ENCODE data around the gene PPP4R4.
A peak's percentile ranks its signal among the peaks of the same experiment; 100 is the strongest.

Gene PPP4R4

GRCh38 chr14:94173885-94174603, at the start of gene PPP4R4:
TSS of gene PPP4R4 (plus strand) at chr14:94174322. CDS start at chr14:94174466, 144 bp downstream.
- Mint-ChIP-seq H3K36me3 (ENCODE audit: low read depth) (no peaks in the 10 kb centered on the region), H3K27me3 (peaks cover 38% of the 10 kb centered on the region), H3K27ac (peak within 1 kb of the TSS; percentile 61), H3K4me1 (ENCODE audit: low read depth) (peaks cover 32% of the 10 kb centered on the region), H3K9me3 (no peaks in the 10 kb centered on the region), H3K4me3 (peak within 1 kb of the TSS; percentile 78)

GRCh38 chr14:94124582-94125377, 49.3 kb upstream of the PPP4R4 start:
- Mint-ChIP-seq H3K36me3 (ENCODE audit: low read depth) (no peaks in the 10 kb centered on the region), H3K27me3 (peaks cover 4% of the 10 kb centered on the region), H3K27ac (no peak overlapping the region), H3K9me3 (peaks cover 7% of the 10 kb centered on the region), H3K4me3 (no peak overlapping the region), H3K4me1 (ENCODE audit: low read depth) (peaks cover 8% of the 10 kb centered on the region)

- Mint-ChIP-seq H3K27ac (no peak overlapping the region), H3K9me3 (peaks cover 2% of the 10 kb centered on the region), H3K36me3 (ENCODE audit: low read depth) (no peaks in the 10 kb centered on the region), H3K4me1 (ENCODE audit: low read depth) (peaks cover 15% of the 10 kb centered on the region), H3K27me3 (peaks cover 3% of the 10 kb centered on the region), H3K4me3 (no peak overlapping the region)
Measured at GRCh38 chr14:94125659-94126418, 48.3 kb upstream of the PPP4R4 start.

- Mint-ChIP-seq H3K9me3 (no peaks in the 10 kb centered on the region), H3K27ac (no peak overlapping the region), H3K4me3 (no peak overlapping the region), H3K36me3 (ENCODE audit: low read depth) (no peaks in the 10 kb centered on the region), H3K27me3 (no peaks in the 10 kb centered on the region), H3K4me1 (ENCODE audit: low read depth) (peaks cover 15% of the 10 kb centered on the region)
Measured at GRCh38 chr14:94126419-94126677, 47.8 kb upstream of the PPP4R4 start.

GRCh38 chr14:94126800-94127199, 47.3 kb upstream of the PPP4R4 start:
- Mint-ChIP-seq H3K36me3 (ENCODE audit: low read depth) (no peaks in the 10 kb centered on the region), H3K4me3 (no peak overlapping the region), H3K9me3 (no peaks in the 10 kb centered on the region), H3K4me1 (ENCODE audit: low read depth) (peaks cover 15% of the 10 kb centered on the region), H3K27me3 (no peaks in the 10 kb centered on the region), H3K27ac (no peak overlapping the region)

- H3K36me3 Mint-ChIP-seq (ENCODE audit: low read depth) = no peaks in the 10 kb centered on the region
- H3K4me3 Mint-ChIP-seq = no peak overlapping the region
- peaks cover 15% of the 10 kb centered on the region for H3K4me1 Mint-ChIP-seq (ENCODE audit: low read depth)
- H3K27me3 Mint-ChIP-seq = no peaks in the 10 kb centered on the region
- no peaks in the 10 kb centered on the region for H3K9me3 Mint-ChIP-seq
- no peak overlapping the region for H3K27ac Mint-ChIP-seq
Measured at GRCh38 chr14:94127330-94127729, 46.8 kb upstream of the PPP4R4 start.

GRCh38 chr14:94128216-94128839, 45.8 kb upstream of the PPP4R4 start:
- Mint-ChIP-seq H3K27me3 (no peaks in the 10 kb centered on the region), H3K27ac (peak overlapping the region; percentile 56), H3K36me3 (ENCODE audit: low read depth) (no peaks in the 10 kb centered on the region), H3K4me3 (peak overlapping the region; percentile 83), H3K9me3 (no peaks in the 10 kb centered on the region), H3K4me1 (ENCODE audit: low read depth) (peaks cover 15% of the 10 kb centered on the region)

- no peaks in the 10 kb centered on the region for H3K27me3 Mint-ChIP-seq
- peak within 1 kb of the TSS; percentile 83 for H3K4me3 Mint-ChIP-seq
- H3K27ac Mint-ChIP-seq = peak within 1 kb of the TSS; percentile 56
- H3K36me3 Mint-ChIP-seq (ENCODE audit: low read depth) = no peaks in the 10 kb centered on the region
- no peaks in the 10 kb centered on the region for H3K9me3 Mint-ChIP-seq
- peaks cover 15% of the 10 kb centered on the region for H3K4me1 Mint-ChIP-seq (ENCODE audit: low read depth)
Measured at GRCh38 chr14:94129111-94129757, 44.9 kb upstream of the PPP4R4 start, which contains the start of gene IFI27L2. TSS of gene IFI27L2 (minus strand) at chr14:94129604. CDS start at chr14:94129564, 40 bp downstream.

GRCh38 chr14:94129758-94130414, 44.2 kb upstream of the PPP4R4 start:
- Mint-ChIP-seq H3K27me3 (peaks cover under 1% of the 10 kb centered on the region), H3K4me3 (peak overlapping the region; percentile 83), H3K36me3 (ENCODE audit: low read depth) (no peaks in the 10 kb centered on the region), H3K27ac (no peak overlapping the region), H3K4me1 (ENCODE audit: low read depth) (peaks cover 15% of the 10 kb centered on the region), H3K9me3 (no peaks in the 10 kb centered on the region)

- Mint-ChIP-seq H3K27ac (no peak overlapping the region), H3K9me3 (no peaks in the 10 kb centered on the region), H3K4me1 (ENCODE audit: low read depth) (peaks cover 15% of the 10 kb centered on the region), H3K27me3 (peaks cover 16% of the 10 kb centered on the region), H3K36me3 (ENCODE audit: low read depth) (no peaks in the 10 kb centered on the region), H3K4me3 (no peak overlapping the region)
Measured at GRCh38 chr14:94132285-94132887, 41.7 kb upstream of the PPP4R4 start.

GRCh38 chr14:94135476-94135875, 38.6 kb upstream of the PPP4R4 start:
- H3K27ac Mint-ChIP-seq = no peak overlapping the region
- H3K36me3 Mint-ChIP-seq (ENCODE audit: low read depth) = no peaks in the 10 kb centered on the region
- H3K9me3 Mint-ChIP-seq = no peaks in the 10 kb centered on the region
- H3K4me1 Mint-ChIP-seq (ENCODE audit: low read depth) = no peaks in the 10 kb centered on the region
- H3K27me3 Mint-ChIP-seq = peaks cover 16% of the 10 kb centered on the region
- no peak overlapping the region for H3K4me3 Mint-ChIP-seq

GRCh38 chr14:94136575-94137331, 37.4 kb upstream of the PPP4R4 start:
- no peaks in the 10 kb centered on the region for H3K36me3 Mint-ChIP-seq (ENCODE audit: low read depth)
- H3K27ac Mint-ChIP-seq = no peak overlapping the region
- H3K4me1 Mint-ChIP-seq (ENCODE audit: low read depth) = no peaks in the 10 kb centered on the region
- no peak overlapping the region for H3K4me3 Mint-ChIP-seq
- no peaks in the 10 kb centered on the region for H3K9me3 Mint-ChIP-seq
- peaks cover 16% of the 10 kb centered on the region for H3K27me3 Mint-ChIP-seq

- Mint-ChIP-seq H3K4me3 (no peak overlapping the region), H3K27me3 (peaks cover 16% of the 10 kb centered on the region), H3K9me3 (no peaks in the 10 kb centered on the region), H3K27ac (no peak overlapping the region), H3K4me1 (ENCODE audit: low read depth) (no peaks in the 10 kb centered on the region), H3K36me3 (ENCODE audit: low read depth) (no peaks in the 10 kb centered on the region)
Measured at GRCh38 chr14:94138251-94138650, 35.9 kb upstream of the PPP4R4 start.

All from stimulated activated naive CD8-positive, alpha-beta T cell treated with anti-CD3 and anti-CD28 coated beads, Interleukin-15, Interleukin-2, amounts not matched to agents 100 ng/mL and 50 ng/mL, for 24 hours (primary cell).